Thyroid gland (tissue), 4 donors: ENCODE results near the gene NKX1-1. TPM values are rescaled to one million over a fixed set of nuclear protein-coding genes. Genes with fewer than 3 reads are reported as not detected.
A peak's percentile ranks its signal among the peaks of the same experiment; 100 is the strongest.

Experiments used
- DNase-seq, 2 donors: peaks; one replicate each; pipeline ENCODE4 v3.0.0-alpha.2; 2019
- H3K27ac ChIP-seq, 3 donors: fragments of 200-600 bp; sonication (generic); 1 replicate in 2 of 3; 2 replicates in 1 of 3; pipeline ENCODE4 v1.5.1; 2016 to 2019; ENCODE audit warnings: mild to moderate bottlenecking in 1 of 3, moderate library complexity in 1 of 3
- H3K27me3 ChIP-seq: fragments of 200-600 bp; sonication (generic); one replicate; pipeline ENCODE4 v1.5.1; 2019
- H3K36me3 ChIP-seq, 2 donors: fragments of 200-600 bp; sonication (generic); one replicate each; pipeline ENCODE4 v1.5.1; 2016 to 2019
- H3K4me1 ChIP-seq, 2 donors: fragments of 200-600 bp; sonication (generic); one replicate each; pipeline ENCODE4 v1.5.1; 2017 to 2019
- H3K4me3 ChIP-seq, 3 donors: fragments of 200-600 bp; sonication (generic); replicated peaks in 1 of 3; 1 replicate in 2 of 3; 2 replicates in 1 of 3; pipeline ENCODE4 v1.5.1; 2016; ENCODE audit warnings: mild to moderate bottlenecking in 1 of 3
- H3K9me3 ChIP-seq: fragments of 200-600 bp; sonication (generic); one replicate; pipeline ENCODE4 v1.5.1; 2017
- POLR2A ChIP-seq, 2 donors: fragments of 450-650 bp; IDR thresholded peaks; one replicate each; pipeline ENCODE4 v1.6.1; 2017; ENCODE audit warnings: antibody characterized with exemption in 2 of 2, mild to moderate bottlenecking in 2 of 2, moderate library complexity in 1 of 2
- WGBS, 2 donors: methylation state at CpG; one replicate each; pipeline ENCODE4 v1.1.5; 2017; 5-methylcytosine and 5-hydroxymethylcytosine counted together
- intact Hi-C: fragments of 100-400 bp; cut with DNase I; formaldehyde crosslinking; loops from one replicate; pipeline ENCODE4 v1.15.1; 2023
- total RNA-seq, 4 donors: library from RNA; depleted of rRNA; stranded (reverse); fragments of >200 nt; gene quantifications; one replicate each; pipeline ENCODE4 v1.2.3, GENCODE V29; 2016
- TF ChIP-seq, protein P1 (sequence below), 6 experiments: fragments of 200-600 bp in 3 of 6; fragments of 450-650 bp in 3 of 6; sonication (generic) in 3 of 6; IDR thresholded peaks; one replicate each; pipeline ENCODE4 v1.5.1; 2016 to 2019; ENCODE audit warnings: antibody characterized with exemption in 6 of 6, mild to moderate bottlenecking in 2 of 6, inconsistent platforms in 1 of 6, moderate library complexity in 1 of 6

NKX1-1 gene
- total RNA-seq, 4 donors from 2014 or later = not detected

DNA sequence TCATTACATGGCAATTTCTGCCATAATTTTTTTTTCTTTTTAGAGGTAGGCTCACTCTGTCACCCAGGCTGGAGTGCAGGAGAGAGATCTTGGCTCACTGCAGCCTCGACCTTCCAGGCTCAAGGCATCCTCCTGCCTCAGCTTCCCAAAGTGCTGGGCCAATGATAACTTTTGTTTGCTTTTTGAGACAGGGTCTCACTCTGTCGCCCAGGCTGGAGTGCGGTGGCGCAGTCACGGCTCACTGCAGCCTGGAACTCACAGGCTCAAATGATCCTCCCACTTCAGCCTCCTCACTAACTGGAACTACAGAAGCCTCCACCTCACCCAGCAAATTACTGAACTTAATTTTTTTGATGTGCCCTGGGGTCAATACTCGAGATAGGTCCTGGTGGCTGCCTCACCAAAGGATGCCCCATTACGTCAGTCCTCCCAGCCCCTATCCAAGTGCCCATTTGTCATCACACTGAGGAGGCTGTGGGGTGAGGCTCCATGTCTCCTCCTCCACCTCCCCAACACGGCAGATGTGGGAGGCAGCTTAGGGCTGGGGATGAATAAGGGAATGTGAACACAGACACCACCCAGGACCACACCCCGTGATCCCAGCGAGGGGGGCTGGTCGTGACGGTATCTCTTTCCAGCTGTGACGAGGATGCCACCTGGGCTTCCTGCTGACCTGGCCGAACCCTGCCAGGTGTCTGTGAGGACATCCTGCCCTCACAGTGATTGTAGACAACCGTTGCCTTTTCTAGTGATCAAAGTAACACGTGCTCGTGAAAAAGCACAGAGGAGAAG is 12.4 kb upstream of the NKX1-1 start:
- TF ChIP-seq, protein P1, sequence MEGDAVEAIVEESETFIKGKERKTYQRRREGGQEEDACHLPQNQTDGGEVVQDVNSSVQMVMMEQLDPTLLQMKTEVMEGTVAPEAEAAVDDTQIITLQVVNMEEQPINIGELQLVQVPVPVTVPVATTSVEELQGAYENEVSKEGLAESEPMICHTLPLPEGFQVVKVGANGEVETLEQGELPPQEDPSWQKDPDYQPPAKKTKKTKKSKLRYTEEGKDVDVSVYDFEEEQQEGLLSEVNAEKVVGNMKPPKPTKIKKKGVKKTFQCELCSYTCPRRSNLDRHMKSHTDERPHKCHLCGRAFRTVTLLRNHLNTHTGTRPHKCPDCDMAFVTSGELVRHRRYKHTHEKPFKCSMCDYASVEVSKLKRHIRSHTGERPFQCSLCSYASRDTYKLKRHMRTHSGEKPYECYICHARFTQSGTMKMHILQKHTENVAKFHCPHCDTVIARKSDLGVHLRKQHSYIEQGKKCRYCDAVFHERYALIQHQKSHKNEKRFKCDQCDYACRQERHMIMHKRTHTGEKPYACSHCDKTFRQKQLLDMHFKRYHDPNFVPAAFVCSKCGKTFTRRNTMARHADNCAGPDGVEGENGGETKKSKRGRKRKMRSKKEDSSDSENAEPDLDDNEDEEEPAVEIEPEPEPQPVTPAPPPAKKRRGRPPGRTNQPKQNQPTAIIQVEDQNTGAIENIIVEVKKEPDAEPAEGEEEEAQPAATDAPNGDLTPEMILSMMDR (IDR thresholded peaks at IDR 0.05) = no peak
- no peak for TF ChIP-seq POLR2A (IDR thresholded peaks at IDR 0.05)
- Histone ChIP-seq H3K27me3 (peaks cover 10% of the 10 kb centered on the region), H3K9me3 (no peaks in the 10 kb centered on the region), H3K27ac (no peak overlapping the region), H3K4me3 (no peak overlapping the region), H3K36me3 (no peaks in the 10 kb centered on the region), H3K4me1 (no peaks in the 10 kb centered on the region)
- intact Hi-C loops = no loop called here
- no peak for DNase-seq
- WGBS, 2 donors = 58 to 65% methylated on average over 16 to 17 of the region's 17 CpGs

DNA sequence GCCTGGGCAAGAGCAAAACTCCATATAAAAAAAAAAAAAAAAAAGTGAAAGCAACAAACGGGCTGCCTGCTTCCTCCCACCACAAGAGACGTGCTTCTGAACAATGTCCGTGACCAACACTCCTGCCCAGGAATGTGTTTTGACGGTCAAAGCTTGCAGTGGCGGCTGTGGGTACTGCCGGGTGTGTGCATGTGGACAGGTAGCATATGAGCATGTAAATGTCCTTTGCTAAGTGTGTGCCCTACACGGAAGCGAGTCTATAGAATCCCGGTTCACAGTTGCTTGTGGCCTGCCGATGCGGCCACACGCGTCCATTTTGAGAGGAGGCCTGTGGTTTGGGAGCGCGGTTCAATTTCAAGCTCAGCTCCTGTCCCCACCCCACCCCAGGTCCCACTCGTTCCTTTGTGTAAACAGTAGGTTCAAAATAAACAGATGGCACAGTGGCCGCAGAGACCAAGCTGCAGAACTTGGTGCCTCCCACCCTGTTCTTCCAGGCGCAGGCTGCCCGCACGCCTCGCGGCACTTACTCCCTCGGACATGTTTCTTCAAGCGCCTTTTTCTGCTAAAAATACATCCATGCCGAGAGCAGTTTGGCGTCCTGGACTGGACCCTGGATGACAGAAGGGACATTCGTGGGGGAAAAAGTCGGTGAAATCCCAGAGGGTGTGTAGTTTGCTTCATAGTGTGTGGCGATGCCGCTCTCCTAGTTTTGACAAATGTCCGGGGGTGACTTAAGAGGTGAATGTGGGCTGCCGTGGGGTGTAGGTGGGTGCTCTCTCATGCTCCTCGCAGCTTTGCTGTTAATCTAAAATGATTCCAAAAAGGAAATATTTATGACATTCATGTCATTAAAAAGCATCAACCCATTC is 11.5 kb upstream of the NKX1-1 start:
- Histone ChIP-seq H3K36me3 (no peaks in the 10 kb centered on the region), H3K4me1 (no peaks in the 10 kb centered on the region), H3K27ac (no peak overlapping the region), H3K9me3 (no peaks in the 10 kb centered on the region), H3K27me3 (peaks cover 13% of the 10 kb centered on the region), H3K4me3 (no peak overlapping the region)
- 54 to 67% methylated on average over 33 of the region's 33 CpGs for WGBS, 2 donors
- intact Hi-C loops = no loop called here
- DNase-seq = peak in 1 of 2 donors; percentile 27
- TF ChIP-seq POLR2A (IDR thresholded peaks at IDR 0.05) = no peak
- TF ChIP-seq, protein P1 (IDR thresholded peaks at IDR 0.05) = peak in 1 of 6 experiments; percentile 9

DNA sequence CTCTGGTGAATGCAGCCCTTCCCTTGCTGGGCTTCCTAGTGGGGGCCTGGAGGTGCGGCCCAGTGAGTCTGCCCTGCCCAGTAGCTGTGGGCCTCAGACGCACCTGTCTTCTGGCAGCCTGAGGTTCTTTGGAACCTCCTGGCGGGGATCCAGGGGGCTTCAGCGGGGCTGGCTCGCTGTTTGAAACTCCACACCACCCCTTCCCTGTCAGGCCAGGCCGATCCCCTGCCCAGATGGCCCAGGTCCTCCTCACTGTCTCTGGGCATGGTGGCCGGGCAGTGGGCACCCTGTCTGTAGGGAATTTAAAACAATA is 10.7 kb upstream of the NKX1-1 start:
- H3K4me1 ChIP-seq = no peaks in the 10 kb centered on the region
- no peak overlapping the region for H3K27ac ChIP-seq
- no peaks in the 10 kb centered on the region for H3K9me3 ChIP-seq
- no peak for DNase-seq
- 67% methylated on average over 5 of the region's 7 CpGs; no CpG with 5 or more reads in 1 of the 2 donors for WGBS, 2 donors
- peaks cover 13% of the 10 kb centered on the region for H3K27me3 ChIP-seq
- no peak overlapping the region for H3K4me3 ChIP-seq
- TF ChIP-seq, protein P1 (IDR thresholded peaks at IDR 0.05) = no peak
- no peak for TF ChIP-seq POLR2A (IDR thresholded peaks at IDR 0.05)
- no peaks in the 10 kb centered on the region for H3K36me3 ChIP-seq
- intact Hi-C loops = no loop called here

DNA sequence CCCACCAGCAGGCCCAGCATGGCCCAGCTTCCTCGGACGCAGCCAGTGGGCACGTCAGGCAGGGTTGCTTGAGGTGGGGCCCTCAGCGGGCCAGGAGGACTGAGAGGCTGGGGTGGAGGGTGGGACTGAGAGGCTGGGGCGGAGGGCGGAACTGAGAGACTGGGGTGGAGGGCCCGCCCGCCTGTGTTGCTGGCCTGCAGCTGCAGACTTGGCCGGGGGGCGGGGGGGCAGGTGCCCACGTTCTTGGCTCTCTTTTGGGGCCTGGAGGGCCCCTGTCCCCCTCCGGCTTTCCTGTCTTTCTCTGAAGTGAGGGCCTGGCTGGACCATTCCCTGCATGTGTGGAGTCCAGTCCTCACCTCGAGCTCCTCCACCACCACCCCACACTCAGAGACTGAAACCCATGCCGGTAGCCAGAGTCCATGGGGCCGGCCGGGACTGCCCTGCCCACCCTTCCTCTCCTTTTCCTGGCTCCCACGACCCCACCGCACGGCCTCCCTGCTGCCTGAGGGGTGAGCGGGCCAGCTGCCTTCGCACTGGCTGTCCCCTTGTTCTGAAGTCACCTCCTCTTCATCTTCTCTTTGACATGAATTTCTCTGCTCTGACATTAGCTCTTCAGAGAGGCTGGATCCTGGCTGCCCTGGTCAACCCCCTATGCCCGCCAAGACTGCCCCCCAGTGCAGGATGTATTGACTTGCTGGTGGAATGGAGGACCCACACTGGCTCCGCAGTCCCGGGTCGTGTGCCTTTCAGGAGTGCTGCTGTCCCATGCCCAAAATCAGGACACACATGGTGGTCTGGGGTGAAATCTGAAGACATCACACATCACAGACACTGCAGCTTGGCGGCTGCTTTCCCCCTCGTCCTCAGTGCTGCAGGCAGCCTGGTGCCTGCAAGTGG is 10.1 kb upstream of the NKX1-1 start:
- Histone ChIP-seq H3K36me3 (no peaks in the 10 kb centered on the region), H3K9me3 (no peaks in the 10 kb centered on the region), H3K4me3 (no peak overlapping the region), H3K4me1 (no peaks in the 10 kb centered on the region), H3K27ac (no peak overlapping the region), H3K27me3 (peaks cover 13% of the 10 kb centered on the region)
- TF ChIP-seq, protein P1 (IDR thresholded peaks at IDR 0.05) = no peak
- TF ChIP-seq POLR2A (IDR thresholded peaks at IDR 0.05) = no peak
- 55 to 57% methylated on average over 19 to 20 of the region's 27 CpGs for WGBS, 2 donors
- intact Hi-C loops = no loop called here
- DNase-seq = no peak
